IMR-90 (cell line): ENCODE measurements around the gene CDH23. TPM values are rescaled to one million over a fixed set of nuclear protein-coding genes. Genes with fewer than 3 reads are reported as not detected.

Experiments used
- ATAC-seq: fragments of 200-7000 bp; cut with Tn5 transposase; 2 replicates; pipeline ENCODE4 v1.9.1; 2020; ENCODE audit warnings: low read depth, mild to moderate bottlenecking, moderate library complexity
- BruUV-seq: library from RNA; stranded (reverse); fragments of 400-500 nt; replicated peaks from 2 replicates; lab custom pipeline; 2021; lab: Mats Ljungman, UMichigan
- CTCF ChIA-PET: fragments of 300-600 bp; formaldehyde crosslinking; extraction: SDS; loops from one replicate; lab custom pipeline; 2021; ENCODE audit warnings: antibody characterized with exemption; lab: Yijun Ruan, JAX
- POLR2A ChIA-PET: fragments of 300-600 bp; sonication (Branson Sonifier 250); formaldehyde crosslinking; loops from one replicate; lab custom pipeline; 2022; ENCODE audit warnings: antibody characterized with exemption; ENCODE audit not compliant: unreplicated experiment; lab: Charles Lee
- DNase-seq: peaks from one replicate; pipeline ENCODE4 v3.0.0; 2013
- H2AFZ ChIP-seq: replicated peaks from 2 replicates; pipeline ENCODE3; 2013; ENCODE audit warnings: low read length, mild to moderate bottlenecking; ENCODE audit not compliant: poor library complexity
- H2AK5ac ChIP-seq: 2 replicates; pipeline ENCODE4 v1.6.1; 2013; ENCODE audit warnings: low read depth, low read length, inconsistent platforms
- H2AK9ac ChIP-seq: replicated peaks from 2 replicates; pipeline ENCODE3; 2013; ENCODE audit warnings: mild to moderate bottlenecking, low read depth, low read length, moderate library complexity; ENCODE audit not compliant: poor library complexity
- H2BK120ac ChIP-seq: 2 replicates; pipeline ENCODE4 v1.6.1; 2013; ENCODE audit warnings: low read depth, low read length, inconsistent platforms
- H2BK15ac ChIP-seq: 3 replicates; pipeline ENCODE4 v1.6.1; 2013; ENCODE audit warnings: low read depth, low read length, inconsistent platforms
- H2BK20ac ChIP-seq: 2 replicates; pipeline ENCODE4 v1.6.1; 2013; ENCODE audit warnings: low read depth, mild to moderate bottlenecking, inconsistent platforms, low read length, moderate library complexity
- H2BK5ac ChIP-seq: 2 replicates; pipeline ENCODE4 v1.6.1; 2013; ENCODE audit warnings: mild to moderate bottlenecking, low read depth, low read length, inconsistent platforms; ENCODE audit not compliant: poor library complexity, severe bottlenecking
- H3K14ac ChIP-seq: replicated peaks from 2 replicates; pipeline ENCODE4 v1.6.1; 2013; ENCODE audit warnings: low read depth, low read length, inconsistent platforms
- H3K18ac ChIP-seq: 2 replicates; pipeline ENCODE4 v1.6.1; 2013; ENCODE audit warnings: low read depth, low read length, control low read depth
- H3K23ac ChIP-seq: 2 replicates; pipeline ENCODE4 v1.6.1; 2013; ENCODE audit warnings: low read depth, low read length, inconsistent platforms
- H3K27ac ChIP-seq: 2 replicates; pipeline ENCODE4 v1.5.1; 2013; ENCODE audit warnings: mild to moderate bottlenecking, control low read depth, low read length; ENCODE audit not compliant: insufficient read depth
- H3K27me3 ChIP-seq: 2 replicates; pipeline ENCODE4 v1.6.1; 2013; ENCODE audit warnings: low read length; ENCODE audit not compliant: control insufficient read depth, insufficient read depth
- H3K36me3 ChIP-seq: 2 replicates; pipeline ENCODE4 v1.6.1; 2013; ENCODE audit warnings: low read length, mixed read lengths; ENCODE audit not compliant: control insufficient read depth, insufficient read depth
- H3K4ac ChIP-seq: 2 replicates; pipeline ENCODE4 v1.6.1; 2013; ENCODE audit warnings: low read depth, low read length, inconsistent platforms
- H3K4me1 ChIP-seq: 2 replicates; pipeline ENCODE4 v1.6.1; 2013; ENCODE audit warnings: low read length, mixed read lengths; ENCODE audit not compliant: control insufficient read depth, insufficient read depth
- H3K4me2 ChIP-seq: 2 replicates; pipeline ENCODE4 v1.6.1; 2013; ENCODE audit warnings: low read depth, mild to moderate bottlenecking, control low read depth, low read length, moderate library complexity
- H3K4me3 ChIP-seq: 2 replicates; pipeline ENCODE4 v1.5.1; 2013; ENCODE audit warnings: low read depth, mild to moderate bottlenecking, control low read depth, low read length, moderate library complexity; ENCODE audit not compliant: insufficient read depth
- H3K56ac ChIP-seq: 2 replicates; pipeline ENCODE4 v1.6.1; 2013; ENCODE audit warnings: low read length, inconsistent platforms; ENCODE audit not compliant: insufficient read depth; ENCODE audit errors: extremely low read depth
- H3K79me1 ChIP-seq, 2 experiments: 2 replicates each; pipeline ENCODE4 v1.6.1; 2013; ENCODE audit warnings: low read length in 2 of 2, inconsistent platforms in 1 of 2, low read depth in 1 of 2
- H3K9ac ChIP-seq: 2 replicates; pipeline ENCODE4 v1.6.1; 2013; ENCODE audit warnings: low read depth, low read length, control low read depth
- H3K9me1 ChIP-seq: 2 replicates; pipeline ENCODE4 v1.6.1; 2013; ENCODE audit warnings: low read length, inconsistent platforms; ENCODE audit not compliant: insufficient read depth
- H3K9me3 ChIP-seq: 2 replicates; pipeline ENCODE4 v1.6.1; 2013; ENCODE audit warnings: low read length; ENCODE audit not compliant: control insufficient read depth, insufficient read depth
- H4K20me1 ChIP-seq: 2 replicates; pipeline ENCODE4 v1.6.1; 2013; ENCODE audit warnings: low read length, inconsistent platforms; ENCODE audit not compliant: insufficient read depth
- H4K5ac ChIP-seq: 2 replicates; pipeline ENCODE4 v1.6.1; 2013; ENCODE audit warnings: mild to moderate bottlenecking, low read depth, low read length, control low read depth
- H4K8ac ChIP-seq, 2 experiments: 2 replicates each; pipeline ENCODE4 v1.6.1; 2013; ENCODE audit warnings: low read depth in 2 of 2, low read length in 2 of 2, control low read depth in 1 of 2, inconsistent platforms in 1 of 2
- H4K91ac ChIP-seq: 2 replicates; pipeline ENCODE4 v1.6.1; 2013; ENCODE audit warnings: low read depth, low read length, inconsistent platforms; ENCODE audit not compliant: insufficient read depth
- BHLHE40 ChIP-seq: fragments of 150-350 bp; IDR thresholded peaks from 2 replicates; pipeline ENCODE4 v1.6.1; 2016; ENCODE audit warnings: mild to moderate bottlenecking, low read depth, low read length
- CEBPB ChIP-seq: IDR thresholded peaks from 2 replicates; pipeline ENCODE4 v1.6.1; 2012; ENCODE audit warnings: low read depth, low read length, improper control_type of control experiment
- CHD1 ChIP-seq: IDR thresholded peaks from 2 replicates; pipeline ENCODE4 v1.6.1; 2012; ENCODE audit warnings: low read depth, low read length, improper control_type of control experiment
- CTCF ChIP-seq: conservative IDR thresholded peaks from 2 replicates; pipeline ENCODE4 v1.5.1; 2012; ENCODE audit warnings: mild to moderate bottlenecking, low read depth, low read length, improper control_type of control experiment
- ELK1 ChIP-seq: fragments of 150-350 bp; IDR thresholded peaks from 2 replicates; pipeline ENCODE4 v1.6.1; 2016; ENCODE audit warnings: low read depth, mild to moderate bottlenecking, low read length, moderate library complexity, borderline replicate concordance
- FOS ChIP-seq: fragments of 150-350 bp; IDR thresholded peaks from 2 replicates; pipeline ENCODE4 v1.6.1; 2016; ENCODE audit warnings: low read depth, low read length
- MAFK ChIP-seq: IDR thresholded peaks from 2 replicates; pipeline ENCODE4 v1.6.1; 2012; ENCODE audit warnings: low read depth, low read length, improper control_type of control experiment
- MAZ ChIP-seq: IDR thresholded peaks from 2 replicates; pipeline ENCODE4 v1.6.1; 2012; ENCODE audit warnings: low read depth, mild to moderate bottlenecking, low read length, improper control_type of control experiment, moderate library complexity, borderline replicate concordance
- MXI1 ChIP-seq: IDR thresholded peaks from 2 replicates; pipeline ENCODE4 v1.6.1; 2012; ENCODE audit warnings: low read depth, mild to moderate bottlenecking, low read length, moderate library complexity, borderline replicate concordance
- NFE2L2 ChIP-seq: fragments of 150-350 bp; IDR thresholded peaks from 2 replicates; pipeline ENCODE4 v1.6.1; 2016; ENCODE audit warnings: low read depth, mild to moderate bottlenecking, low read length
- POLR2A ChIP-seq: IDR thresholded peaks from 2 replicates; pipeline ENCODE4 v1.6.1; 2012; ENCODE audit warnings: mild to moderate bottlenecking, low read depth, low read length
- RAD21 ChIP-seq: IDR thresholded peaks from 2 replicates; pipeline ENCODE4 v1.6.1; 2012; ENCODE audit warnings: low read length, improper control_type of control experiment
- RCOR1 ChIP-seq: IDR thresholded peaks from 2 replicates; pipeline ENCODE4 v1.6.1; 2012; ENCODE audit warnings: mild to moderate bottlenecking, low read length, improper control_type of control experiment; ENCODE audit not compliant: insufficient replicate concordance
- RFX5 ChIP-seq: IDR thresholded peaks from 2 replicates; pipeline ENCODE4 v1.8.0; 2012; ENCODE audit warnings: low read depth, mild to moderate bottlenecking, low read length, moderate library complexity
- SMC3 ChIP-seq: fragments of 150-350 bp; IDR thresholded peaks from 2 replicates; pipeline ENCODE4 v1.6.1; 2016; ENCODE audit warnings: low read depth, mild to moderate bottlenecking, antibody characterized with exemption, low read length, moderate library complexity
- USF2 ChIP-seq: fragments of 150-350 bp; IDR thresholded peaks from 2 replicates; pipeline ENCODE4 v1.6.1; 2017; ENCODE audit warnings: mild to moderate bottlenecking, antibody characterized with exemption, low read length, low read depth
- WGBS, 2 experiments: methylation state at CpG; one replicate each; pipeline versions ENCODE4 v1.1.5 to v1.1.7; 2013; ENCODE audit warnings: missing lambda C conversion rate in 2 of 2; ENCODE audit not compliant: insufficient read length in 1 of 2; ENCODE audit errors: extremely low coverage in 2 of 2; 5-methylcytosine and 5-hydroxymethylcytosine counted together
- dilution Hi-C: fragments of 300-500 bp; cut with HindIII; formaldehyde crosslinking; loops from one replicate; pipeline ENCODE4 v1.14.3; 2018; ENCODE audit warnings: low sequenced_read_pairs; ENCODE audit not compliant: unreplicated experiment
- in situ Hi-C: fragments of 300-500 bp; cut with MboI; formaldehyde crosslinking; loops from 3 replicates; pipeline ENCODE4 v1.14.3; 2019; ENCODE audit warnings: low sequenced_read_pairs, inconsistent platforms, mixed read lengths
- intact Hi-C: fragments of 100-400 bp; cut with micrococcal nuclease; formaldehyde crosslinking; loops from 2 replicates; pipeline ENCODE4 v1.10.0; 2022
- polyA plus RNA-seq, 3 experiments: library from polyadenylated mRNA; depleted of rRNA; stranded (reverse); fragments of >200 nt; gene quantifications; 2 replicates each; pipeline ENCODE4 v1.2.3, GENCODE V29; 2012; ENCODE audit warnings: low replicate concordance in 1 of 3
- total RNA-seq: library from RNA; depleted of rRNA; stranded (reverse); fragments of >200 nt; gene quantifications from 2 replicates; pipeline ENCODE4 v1.2.3, GENCODE V29; 2012

CDH23 gene
- total and polyA plus RNA-seq, 2 of the 4 experiments (the other 2 are of a cell fraction) = under 0.01 to 0.03 TPM

- CTCF ChIA-PET = no interaction called here
- POLR2A ChIA-PET = no interaction called here
- dilution Hi-C loops = no loop called here
Measured at GRCh38 chr10:71588685-71589084, 192.0 kb downstream of the CDH23 start.

More at GRCh38 chr10:71588685-71589084, 192.0 kb downstream of the CDH23 start:
- no peaks in the 10 kb centered on the region for H3K9me3 ChIP-seq
- no peak overlapping the region for H3K4ac ChIP-seq
- H3K4me2 ChIP-seq = no peak overlapping the region
- no peaks in the 10 kb centered on the region for H4K20me1 ChIP-seq
- no peak overlapping the region for H4K8ac ChIP-seq
- no peak overlapping the region for H3K56ac ChIP-seq
- no peak overlapping the region for H4K5ac ChIP-seq
- H2BK20ac ChIP-seq = no peak overlapping the region
- no peak overlapping the region for H2BK120ac ChIP-seq
- 40% methylated on average over 2 of the region's 4 CpGs; no CpG with 5 or more reads in 1 of the 2 experiments for WGBS, 2 experiments
- no peak overlapping the region for H3K23ac ChIP-seq
- H3K79me1 ChIP-seq = no peaks in the 10 kb centered on the region
- no peak overlapping the region for H2BK15ac ChIP-seq
- H3K9ac ChIP-seq = no peak overlapping the region
- in situ Hi-C loops = no loop called here
- ATAC-seq = no peak
- no peak overlapping the region for H2AFZ ChIP-seq
- no peak overlapping the region for H3K4me3 ChIP-seq
- no peaks in the 10 kb centered on the region for H3K4me1 ChIP-seq
- H3K27ac ChIP-seq = no peak overlapping the region
- no peak overlapping the region for H2AK9ac ChIP-seq
- no peak overlapping the region for H2AK5ac ChIP-seq
- H3K14ac ChIP-seq = no peak overlapping the region
- intact Hi-C loops = no loop called here
- H3K9me1 ChIP-seq = no peaks in the 10 kb centered on the region
- no peak overlapping the region for H4K91ac ChIP-seq
- no peaks in the 10 kb centered on the region for H3K36me3 ChIP-seq
- no peak for DNase-seq
- no TSS peak for BruUV-seq
- H2BK5ac ChIP-seq = no peak overlapping the region
- H3K27me3 ChIP-seq = peaks cover 38% of the 10 kb centered on the region
- no peak overlapping the region for H3K18ac ChIP-seq
- TF ChIP-seq ELK1 (no peak), MAZ (no peak), NFE2L2 (no peak), RAD21 (no peak), RCOR1 (no peak), RFX5 (no peak), USF2 (no peak), CTCF (no peak), MXI1 (no peak), POLR2A (no peak), CHD1 (no peak), SMC3 (no peak), MAFK (no peak), FOS (no peak), BHLHE40 (no peak), CEBPB (no peak)
